Fibroblast of skin of right quadriceps (primary cell): ENCODE measurements around the gene CD200R1L.

Experiments used
- DNase-seq: peaks from one replicate; pipeline ENCODE4 v3.0.0-alpha.2; 2013

The CD200R1L gene

GRCh38 chr3:112817797-112818196 lies 28.9 kb downstream of the CD200R1L start:
- DNase-seq: no peak

- DNase-seq: peak; percentile 35
Observed at GRCh38 chr3:112817271-112817670, 29.4 kb downstream of the CD200R1L start.

GRCh38 chr3:112815981-112816380 lies 30.7 kb downstream of the CD200R1L start:
- DNase-seq: peak; percentile 83

DNA sequence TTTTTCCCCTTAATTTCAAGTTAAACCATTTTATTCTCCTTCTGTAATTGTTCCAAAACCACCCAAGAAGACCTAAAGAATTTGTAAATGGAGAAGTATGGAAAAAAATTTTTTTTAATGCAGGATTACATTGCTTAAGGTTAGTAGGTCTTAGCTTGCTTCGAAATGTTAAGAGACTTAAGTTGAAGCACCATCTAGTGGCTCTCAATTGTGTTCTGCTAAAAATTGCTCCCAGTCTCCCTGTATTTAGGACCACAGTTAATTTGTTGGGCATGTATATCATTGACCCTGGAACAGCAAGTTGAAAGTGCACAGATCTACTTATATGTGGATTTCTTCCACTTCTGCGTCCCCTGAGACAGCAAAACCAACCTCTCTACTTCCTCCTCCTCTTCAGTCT lies 32.4 kb downstream of the CD200R1L start:
- peak; percentile 86 for DNase-seq

DNA sequence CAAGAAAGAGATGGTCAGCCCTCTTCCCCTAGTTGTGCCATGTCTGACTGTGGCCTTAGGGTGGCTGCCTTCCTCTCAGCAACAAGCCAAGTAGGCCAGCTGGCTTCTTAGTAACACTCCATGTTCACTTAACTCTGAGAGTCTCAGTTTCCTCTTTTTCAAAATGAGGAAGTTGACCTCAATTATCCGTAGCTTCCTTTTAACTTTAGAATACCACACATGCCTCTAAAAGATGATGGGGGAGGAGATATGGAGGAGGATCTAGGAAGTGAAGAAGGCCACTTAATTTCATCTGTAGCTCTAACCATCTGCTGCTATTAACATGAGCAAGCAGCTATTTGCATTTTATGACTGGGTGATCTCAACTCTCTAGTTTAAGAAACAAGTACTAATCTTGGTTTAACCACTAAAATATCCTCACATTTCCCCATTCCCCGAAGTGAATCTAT lies 32.9 kb downstream of the CD200R1L start:
- DNase-seq: peak; percentile 82

GRCh38 chr3:112813016-112813415 lies 33.6 kb downstream of the CD200R1L start:
- no peak for DNase-seq

- DNase-seq: no peak
Observed at GRCh38 chr3:112811917-112812660, 34.6 kb downstream of the CD200R1L start.

DNA sequence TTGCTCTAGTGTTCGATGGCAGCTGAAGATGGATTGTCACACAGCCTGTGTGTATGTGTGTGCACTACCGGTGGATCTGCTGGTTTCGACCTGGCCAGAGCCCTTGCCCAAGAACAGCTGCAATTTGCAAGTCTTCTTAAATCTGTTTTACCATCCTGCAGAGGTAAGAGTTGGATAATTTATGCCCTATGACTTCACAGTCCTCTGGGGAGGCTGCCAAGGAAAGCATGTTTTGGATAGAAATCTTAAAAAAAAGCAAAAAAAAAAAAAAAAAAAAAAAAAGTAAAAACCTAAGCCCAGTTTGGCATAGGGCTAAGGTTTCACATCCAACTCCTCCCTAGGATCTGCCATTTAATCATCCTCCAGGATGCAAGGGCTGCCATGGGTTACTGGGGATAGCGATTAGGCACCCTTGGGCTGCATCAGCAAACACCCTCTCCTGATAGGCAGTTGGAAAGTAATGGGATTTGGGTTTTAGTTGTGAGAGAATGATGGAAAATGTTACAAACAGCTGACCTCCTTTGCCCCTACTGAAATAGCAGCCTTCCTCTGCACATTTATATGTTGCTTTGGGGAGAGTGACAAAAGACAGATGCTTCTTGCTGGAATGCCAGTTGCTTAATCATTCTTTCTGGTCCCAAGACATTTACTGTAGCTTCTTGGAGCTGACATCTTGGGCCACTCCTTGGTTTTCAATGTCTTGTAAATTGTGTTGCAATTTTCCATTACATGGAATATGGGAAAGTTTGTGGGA lies 35.4 kb downstream of the CD200R1L start:
- peak; percentile 96 for DNase-seq

DNA sequence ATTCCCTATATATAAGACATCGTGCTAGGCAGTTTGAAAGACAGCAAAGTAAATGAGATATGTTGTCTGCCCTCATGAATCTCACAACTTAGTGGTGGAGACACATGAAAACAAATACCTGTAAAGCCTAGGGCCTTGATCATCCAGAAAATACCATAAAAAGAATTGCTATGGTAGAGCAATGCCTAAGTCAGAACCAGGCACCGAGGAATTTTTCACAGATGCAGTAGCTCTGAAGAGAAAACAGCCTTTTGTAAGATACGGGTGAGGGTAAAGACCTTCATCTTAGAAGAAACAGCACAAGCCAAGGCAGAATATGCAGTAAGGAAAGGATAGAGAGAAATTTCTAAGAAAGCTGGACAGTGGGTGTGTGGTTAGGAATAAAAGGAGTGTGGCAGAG lies 36.1 kb downstream of the CD200R1L start:
- no peak for DNase-seq

- no peak for DNase-seq
Observed at GRCh38 chr3:112808136-112808535, 38.5 kb downstream of the CD200R1L start.

DNA sequence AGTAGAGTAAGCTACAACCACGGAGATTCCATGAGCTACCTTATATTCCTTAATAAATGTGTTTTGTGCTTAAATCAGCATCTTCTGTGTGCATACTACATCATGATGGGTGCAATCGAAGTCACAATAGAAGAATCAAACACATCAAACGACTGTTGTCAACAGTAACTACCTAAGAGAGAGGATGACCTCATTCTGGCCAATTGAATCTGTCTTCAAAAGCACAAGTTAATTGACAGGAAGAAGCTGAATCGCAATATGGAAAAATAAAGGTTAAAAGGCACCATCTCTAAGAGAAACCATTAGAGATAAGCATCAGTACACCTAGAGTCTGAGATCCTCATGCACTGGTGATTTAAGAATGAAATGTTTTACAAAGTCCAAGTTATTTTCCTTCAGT lies 39.0 kb downstream of the CD200R1L start:
- no peak for DNase-seq

DNA sequence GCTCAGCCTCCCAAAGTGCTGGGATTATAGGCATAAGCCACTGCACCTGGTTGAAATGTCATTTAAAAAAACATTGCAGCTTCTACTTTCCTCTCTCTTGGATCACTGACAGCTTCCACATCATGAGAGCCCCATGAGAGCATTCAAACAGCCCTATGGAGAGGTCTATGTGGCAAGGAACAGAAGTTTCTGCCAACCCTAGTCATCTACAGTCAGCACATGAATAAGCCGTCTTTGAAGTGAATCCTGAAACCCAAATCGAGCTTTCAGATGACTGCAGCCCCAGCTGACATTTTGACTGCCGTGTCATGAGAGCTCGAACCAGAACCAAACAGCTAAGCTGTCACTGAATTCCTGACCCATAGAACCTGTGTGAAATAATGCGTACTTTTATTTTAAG lies 39.8 kb downstream of the CD200R1L start:
- DNase-seq: no peak

GRCh38 chr3:112805126-112805525 lies 41.5 kb downstream of the CD200R1L start:
- peak; percentile 42 for DNase-seq

DNA sequence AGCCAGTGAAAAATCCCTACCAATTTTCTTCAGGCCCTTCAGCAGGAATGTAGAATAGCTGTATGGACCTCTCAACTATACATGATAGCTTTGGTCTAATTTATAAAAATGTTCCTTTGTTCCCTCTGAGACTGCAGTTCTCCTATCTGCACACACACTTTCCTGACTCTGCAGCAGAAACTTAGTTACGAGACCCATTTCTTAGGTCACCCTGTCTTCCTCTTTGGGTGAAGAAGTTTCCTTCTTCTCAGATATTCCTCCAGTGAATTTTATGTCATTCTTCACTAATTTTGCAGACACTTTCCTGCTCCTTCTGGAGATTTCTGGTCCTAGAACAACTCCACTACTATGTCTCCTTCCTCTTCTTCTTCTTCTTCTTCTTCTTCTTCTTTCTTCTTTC lies 42.6 kb downstream of the CD200R1L start:
- no peak for DNase-seq

- peak; percentile 77 for DNase-seq
Observed at GRCh38 chr3:112803467-112803866, 43.2 kb downstream of the CD200R1L start.

GRCh38 chr3:112802338-112802737 lies 44.3 kb downstream of the CD200R1L start:
- no peak for DNase-seq

DNA sequence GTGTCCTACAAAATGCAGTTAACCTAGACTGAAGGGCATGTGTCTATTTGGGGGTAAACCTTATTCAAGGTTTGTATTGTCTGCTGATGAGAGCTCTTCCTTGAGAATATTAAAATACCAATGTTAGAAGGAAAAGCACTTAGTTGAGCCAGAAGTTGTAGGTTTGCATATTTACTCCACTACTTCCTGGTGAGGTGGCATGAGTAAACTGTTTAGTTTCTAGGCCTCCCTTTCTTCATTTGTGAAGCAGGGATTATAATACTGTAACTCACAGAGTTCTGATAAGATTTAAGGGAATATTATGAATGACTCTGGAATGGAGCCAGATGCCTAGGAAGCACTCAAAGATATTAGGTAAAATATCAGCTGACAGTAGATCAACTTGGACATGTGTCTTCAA lies 46.7 kb downstream of the CD200R1L start:
- no peak for DNase-seq

GRCh38 chr3:112794622-112795172 lies 52.0 kb downstream of the CD200R1L start:
- DNase-seq: no peak

DNA sequence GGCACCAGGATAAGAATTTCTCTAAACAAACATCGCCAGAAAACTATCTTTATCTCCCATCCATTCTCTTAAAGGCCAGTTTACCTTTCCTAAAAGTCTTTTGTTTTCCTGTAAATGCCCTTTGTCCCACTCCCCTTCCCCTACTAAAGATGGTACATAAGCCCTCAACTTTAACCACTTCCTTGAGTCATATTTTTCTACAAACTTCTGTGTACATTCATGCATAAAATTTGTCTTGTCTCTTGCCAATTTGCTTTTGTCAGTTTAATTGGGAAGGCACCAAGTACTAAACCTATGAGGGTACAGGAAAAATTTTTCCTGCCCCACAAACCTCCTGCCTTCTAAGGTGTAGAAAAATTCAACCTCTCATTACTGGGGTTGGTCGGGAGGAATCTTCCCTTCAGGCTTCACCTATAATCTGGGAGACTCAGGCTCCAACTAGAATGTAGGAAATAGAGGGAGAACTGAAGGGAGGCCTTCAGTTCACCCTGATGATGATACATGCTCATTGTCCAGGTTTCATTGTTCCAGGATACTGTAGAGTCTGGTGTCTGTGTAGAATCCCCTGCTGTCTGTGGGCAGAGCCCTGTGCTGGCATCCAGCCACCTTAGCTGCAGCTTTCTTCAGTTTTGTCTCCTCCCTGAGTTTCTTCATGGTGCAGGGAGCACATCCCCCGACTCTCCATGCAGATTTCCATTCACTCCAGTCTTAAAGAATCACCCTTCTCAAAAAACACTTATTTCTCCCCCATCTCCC lies 53.2 kb downstream of the CD200R1L start:
- peak; percentile 38 for DNase-seq

- DNase-seq: no peak
Observed at GRCh38 chr3:112791736-112792135, 54.9 kb downstream of the CD200R1L start.

DNA sequence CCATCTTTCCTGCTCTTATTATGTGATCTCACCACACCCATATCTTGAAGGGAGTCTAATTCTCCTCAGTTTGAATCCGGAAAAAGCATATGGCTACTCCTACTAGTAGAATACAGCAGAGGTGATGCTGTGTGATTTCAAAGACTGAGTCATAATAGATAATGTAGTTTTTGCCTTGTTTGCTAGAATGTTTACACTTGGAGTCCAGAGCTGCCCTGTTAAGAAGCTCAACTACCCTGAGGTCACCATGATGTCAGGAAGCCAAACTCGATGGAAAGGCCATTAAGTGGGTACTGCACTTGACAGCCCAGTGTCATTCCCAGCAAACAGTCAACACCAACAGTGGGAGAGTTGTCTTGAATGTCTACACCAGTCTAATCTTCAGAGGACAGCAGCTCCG lies 56.9 kb downstream of the CD200R1L start:
- DNase-seq: no peak

GRCh38 chr3:112786881-112787579 lies 59.6 kb downstream of the CD200R1L start:
- peak; percentile 66 for DNase-seq
